HCT116 (cell line): Measurements from ENCODE around the gene RCSD1. TPM values are rescaled to one million over a fixed set of nuclear protein-coding genes. Genes with fewer than 3 reads are reported as not detected.

Experiments used
- ATAC-seq: fragments of 200-7000 bp; cut with Tn5 transposase; 2 replicates; pipeline ENCODE4 v1.9.1; 2020; ENCODE audit warnings: mild to moderate bottlenecking, moderate library complexity
- BruUV-seq: library from RNA; stranded (reverse); fragments of 400-500 nt; replicated peaks from 2 replicates; lab custom pipeline; 2021; lab: Mats Ljungman, UMichigan
- CTCF ChIA-PET: fragments of 300-600 bp; sonication (Branson Sonifier 250); formaldehyde crosslinking; loops from one replicate; lab custom pipeline; 2021; ENCODE audit warnings: antibody characterized with exemption; lab: Charles Lee
- POLR2A ChIA-PET: fragments of 300-600, 350-600 bp; sonication (Branson Sonifier 250); formaldehyde crosslinking; loops from one replicate; lab custom pipeline; 2021; ENCODE audit warnings: antibody characterized with exemption; lab: Charles Lee
- RAD21 ChIA-PET, 2 experiments: fragments of 300-600 bp; sonication (Branson Sonifier 250); formaldehyde crosslinking; loops; one replicate each; lab custom pipeline; 2023; ENCODE audit warnings: low total read pairs in 2 of 2; ENCODE audit not compliant: uncharacterized antibody in 2 of 2, unreplicated experiment in 2 of 2, low non-redundant PET in 1 of 2; lab: Charles Lee
- DNase-seq: peaks from one replicate; pipeline ENCODE4 v3.0.0-alpha.2; 2010; ENCODE audit warnings: low read depth, low spot score
- H2AFZ ChIP-seq: fragments of 200-600 bp; shearing (Covaris generic), sonication (generic); 2 replicates; pipeline ENCODE4 v1.6.1; 2017; ENCODE audit warnings: low read depth, mixed run types, mixed read lengths, antibody characterized with exemption, low read length; ENCODE audit not compliant: poor library complexity, severe bottlenecking
- H3K27ac ChIP-seq: 2 replicates; pipeline ENCODE4 v1.5.1; 2012; ENCODE audit warnings: low read depth, low read length
- H3K27me3 ChIP-seq: fragments of 200-600 bp; sonication (generic); 2 replicates; pipeline ENCODE4 v1.6.1; 2016; ENCODE audit warnings: mixed run types, low read length, mixed read lengths; ENCODE audit not compliant: insufficient read depth
- H3K36me3 ChIP-seq, 2 experiments: fragments of 200-500 bp in 1 of 2; fragments of 200-600 bp in 1 of 2; sonication (Bioruptor generic) in 1 of 2; sonication (generic) in 1 of 2; 2 replicates each; pipeline versions ENCODE4 v1.5.1 to v1.6.1; 2014 to 2016; ENCODE audit warnings: low read length in 2 of 2, inconsistent platforms in 1 of 2, mixed read lengths in 1 of 2, mixed run types in 1 of 2; ENCODE audit not compliant: insufficient read depth in 2 of 2, control insufficient read depth in 1 of 2
- H3K4me1 ChIP-seq, 2 experiments: fragments of 200-600 bp in 1 of 2; sonication (generic) in 1 of 2; 2 replicates each; pipeline versions ENCODE4 v1.5.1 to v1.6.1; 2012 to 2017; ENCODE audit warnings: low read length in 2 of 2, inconsistent platforms in 1 of 2, mild to moderate bottlenecking in 1 of 2, mixed read lengths in 1 of 2, mixed run types in 1 of 2, moderate library complexity in 1 of 2; ENCODE audit not compliant: insufficient read depth in 2 of 2, control insufficient read depth in 1 of 2
- H3K4me2 ChIP-seq: fragments of 200-600 bp; sonication (generic); 2 replicates; pipeline ENCODE4 v1.6.1; 2017; ENCODE audit warnings: mixed run types, low read length, mixed read lengths
- H3K4me3 ChIP-seq, 2 experiments: fragments of 200-600 bp in 1 of 2; sonication (generic) in 1 of 2; replicated peaks in 1 of 2; 2 replicates each; pipeline ENCODE4 v1.5.1; 2011 to 2016; ENCODE audit warnings: low read length in 2 of 2, control low read depth in 1 of 2, low read depth in 1 of 2, mild to moderate bottlenecking in 1 of 2, mixed read lengths in 1 of 2, mixed run types in 1 of 2
- H3K79me2 ChIP-seq: fragments of 200-600 bp; sonication (generic); 2 replicates; pipeline ENCODE4 v1.6.1; 2017; ENCODE audit warnings: mild to moderate bottlenecking, mixed run types, low read length, moderate library complexity, mixed read lengths; ENCODE audit not compliant: insufficient read depth
- H3K9ac ChIP-seq: fragments of 200-600 bp; sonication (generic); 2 replicates; pipeline ENCODE4 v1.6.1; 2016; ENCODE audit warnings: low read length, mixed read lengths
- H3K9me2 ChIP-seq: fragments of 200-600 bp; sonication (generic), shearing (Covaris generic); 2 replicates; pipeline ENCODE4 v1.6.1; 2017; ENCODE audit warnings: mixed run types, mild to moderate bottlenecking, moderate library complexity; ENCODE audit not compliant: insufficient read depth
- H3K9me3 ChIP-seq, 2 experiments: fragments of 200-500 bp in 1 of 2; fragments of 200-600 bp in 1 of 2; sonication (Bioruptor generic) in 1 of 2; sonication (generic) in 1 of 2; 2 replicates each; pipeline ENCODE4 v1.6.1; 2014 to 2017; ENCODE audit warnings: low read length in 2 of 2, mixed read lengths in 2 of 2, inconsistent platforms in 1 of 2, low read depth in 1 of 2, mild to moderate bottlenecking in 1 of 2, mixed run types in 1 of 2, moderate library complexity in 1 of 2; ENCODE audit not compliant: control insufficient read depth in 1 of 2, insufficient read depth in 1 of 2
- H4K20me1 ChIP-seq: fragments of 200-600 bp; sonication (generic), shearing (Covaris generic); 2 replicates; pipeline ENCODE4 v1.6.1; 2017; ENCODE audit warnings: mixed run types, mild to moderate bottlenecking, moderate library complexity; ENCODE audit not compliant: insufficient read depth
- CTCF ChIP-seq, 3 experiments: fragments of 200-600 bp in 1 of 3; sonication (generic) in 1 of 3; IDR thresholded peaks in 2 of 3; conservative IDR thresholded peaks in 1 of 3; 2 replicates each; pipeline ENCODE4 v1.5.1; 2012 to 2017; ENCODE audit warnings: low read depth in 2 of 3, low read length in 2 of 3, antibody characterized with exemption in 1 of 3, borderline replicate concordance in 1 of 3, control low read depth in 1 of 3, mild to moderate bottlenecking in 1 of 3, mixed read lengths in 1 of 3, mixed run types in 1 of 3, moderate library complexity in 1 of 3; ENCODE audit not compliant: insufficient read depth in 1 of 3
- ELF1 ChIP-seq: IDR thresholded peaks from 2 replicates; pipeline ENCODE4 v1.6.1; 2012; ENCODE audit warnings: low read depth, borderline replicate concordance
- FOSL1 ChIP-seq: IDR thresholded peaks from 2 replicates; pipeline ENCODE4 v1.6.1; 2012; ENCODE audit warnings: low read depth
- JUND ChIP-seq: IDR thresholded peaks from 2 replicates; pipeline ENCODE4 v1.6.1; 2012
- POLR2A ChIP-seq: IDR thresholded peaks from 2 replicates; pipeline ENCODE4 v1.7.0; 2011; ENCODE audit warnings: borderline replicate concordance; ENCODE audit not compliant: insufficient read depth, insufficient read length; ENCODE audit errors: extremely low read depth
- TCF7L2 ChIP-seq: IDR thresholded peaks from 2 replicates; pipeline ENCODE4 v1.7.0; 2011; ENCODE audit warnings: borderline replicate concordance, inconsistent platforms; ENCODE audit not compliant: insufficient read depth, insufficient read length; ENCODE audit errors: extremely low read depth
- ZNF274 ChIP-seq: fragments of 200-500 bp; sonication (Bioruptor generic); IDR thresholded peaks from 2 replicates; pipeline ENCODE4 v1.6.1; 2014; ENCODE audit warnings: mild to moderate bottlenecking, low read depth, low read length, inconsistent platforms
- intact Hi-C: fragments of 100-400 bp; cut with micrococcal nuclease; formaldehyde crosslinking; loops from 2 replicates; pipeline ENCODE4 v1.10.0; 2022
- total RNA-seq: library from RNA; stranded (reverse); gene quantifications from one replicate; pipeline ENCODE4 v1.2.1, GENCODE V29; 2021; ENCODE audit not compliant: unreplicated experiment

The RCSD1 gene
- total RNA-seq, 1 experiment from 2014 or later, result 0.15 TPM

- DNase-seq (no peak), ATAC-seq (peak; percentile 50)
- Histone ChIP-seq H3K9me3 (no peaks in the 10 kb centered on the region), H3K9ac (no peak overlapping the region), H3K9me2 (no peaks in the 10 kb centered on the region), H3K36me3 (no peaks in the 10 kb centered on the region), H2AFZ (no peak overlapping the region), H3K4me1 (peaks cover 4 to 15% of the 10 kb centered on the region in 2 experiments; a peak in 3 of 4 replicates), H3K27me3 (no peaks in the 10 kb centered on the region), H3K4me3 (no peak overlapping the region), H3K4me2 (peak overlapping the region; percentile 30), H3K79me2 (peaks cover 71% of the 10 kb centered on the region), H4K20me1 (no peaks in the 10 kb centered on the region), H3K27ac (no peak overlapping the region)
- POLR2A ChIA-PET, result no interaction called here
- intact Hi-C loops, result no loop called here
- no peak for TF ChIP-seq CTCF (IDR thresholded peaks at IDR 0.05 in 2 of 3, conservative IDR thresholded peaks at IDR 0.05 in 1 of 3; ENCODE audit: borderline replicate concordance in 1 of 3, insufficient read depth in 1 of 3, low read depth in 2 of 3, low read length in 2 of 3)
- TF ChIP-seq ZNF274, result no peak
- TF ChIP-seq FOSL1, result peak; percentile 44; the same call in 1 of the 2 replicates
- TF ChIP-seq JUND, result peak; percentile 49
- no peak for TF ChIP-seq POLR2A
- no peak for TF ChIP-seq ELF1
- RAD21 ChIA-PET, result no interaction called here
- BruUV-seq, result no TSS peak
- CTCF ChIA-PET, result no interaction called here
Measured at GRCh38 chr1:167752219-167752985, 122.4 kb downstream of the RCSD1 start.

GRCh38 chr1:167755654-167756053 is 125.6 kb downstream of the RCSD1 start:
- Histone ChIP-seq H3K9ac (no peak overlapping the region), H3K4me1 (peaks cover 4 to 15% of the 10 kb centered on the region in 2 experiments; a peak in 3 of 4 replicates), H3K79me2 (peaks cover 70% of the 10 kb centered on the region), H3K9me2 (no peaks in the 10 kb centered on the region), H3K9me3 (no peaks in the 10 kb centered on the region), H2AFZ (no peak overlapping the region), H3K36me3 (no peaks in the 10 kb centered on the region), H3K27me3 (no peaks in the 10 kb centered on the region), H3K27ac (no peak overlapping the region), H3K4me2 (no peak overlapping the region), H4K20me1 (no peaks in the 10 kb centered on the region), H3K4me3 (no peak overlapping the region)
- POLR2A ChIA-PET, result no interaction called here
- RAD21 ChIA-PET, result no interaction called here
- no peak for ATAC-seq
- no peak for DNase-seq
- CTCF ChIA-PET, result no interaction called here
- TF ChIP-seq CTCF (IDR thresholded peaks at IDR 0.05 in 2 of 3, conservative IDR thresholded peaks at IDR 0.05 in 1 of 3; ENCODE audit: borderline replicate concordance in 1 of 3, insufficient read depth in 1 of 3, low read depth in 2 of 3, low read length in 2 of 3) (0 out of 6 replicates have a peak, but pooled peaks of 1 of the 3 experiments have one; percentile 11), TCF7L2 (no peak)
- intact Hi-C loops, result loop anchor here (2.0 kb wide), 1 partner anchor 21 kb away; no protein-coding TSS in a partner anchor
- no TSS peak for BruUV-seq
